HG02852 (cell line): ENCODE results near the gene CDH6.

Experiments used
- ATAC-seq: cut with Tn5 transposase; IDR thresholded peaks from one replicate; pipeline ENCODE4 v1.9.1; 2021; ENCODE audit warnings: mild to moderate bottlenecking, moderate library complexity; ENCODE audit not compliant: unreplicated experiment

The CDH6 gene

GRCh38 chr5:31365776-31366175 is 172.3 kb downstream of the CDH6 start:
- no peak for ATAC-seq

- no peak for ATAC-seq
Observed at GRCh38 chr5:31366941-31367340, 173.5 kb downstream of the CDH6 start.

GRCh38 chr5:31372124-31372523 is 178.6 kb downstream of the CDH6 start:
- no peak for ATAC-seq

GRCh38 chr5:31375999-31376720 is 182.7 kb downstream of the CDH6 start:
- no peak for ATAC-seq

- no peak for ATAC-seq
Observed at GRCh38 chr5:31377274-31377946, 183.9 kb downstream of the CDH6 start.

GRCh38 chr5:31378136-31378535 is 184.7 kb downstream of the CDH6 start:
- no peak for ATAC-seq
